Inferior parietal cortex (tissue), 1 donor: ENCODE results near the gene GPHA2.
"Not testable (repeated sequence)": the region's sequence is repeated elsewhere in the genome, so short reads cannot be mapped to it uniquely, and the experiment has no call there.

Source experiments
- DNase-seq: peaks from one replicate; pipeline ENCODE4 v3.0.0-alpha.2; 2016; ENCODE audit errors: extremely low spot score

GPHA2 gene, protein sequence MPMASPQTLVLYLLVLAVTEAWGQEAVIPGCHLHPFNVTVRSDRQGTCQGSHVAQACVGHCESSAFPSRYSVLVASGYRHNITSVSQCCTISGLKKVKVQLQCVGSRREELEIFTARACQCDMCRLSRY

DNA sequence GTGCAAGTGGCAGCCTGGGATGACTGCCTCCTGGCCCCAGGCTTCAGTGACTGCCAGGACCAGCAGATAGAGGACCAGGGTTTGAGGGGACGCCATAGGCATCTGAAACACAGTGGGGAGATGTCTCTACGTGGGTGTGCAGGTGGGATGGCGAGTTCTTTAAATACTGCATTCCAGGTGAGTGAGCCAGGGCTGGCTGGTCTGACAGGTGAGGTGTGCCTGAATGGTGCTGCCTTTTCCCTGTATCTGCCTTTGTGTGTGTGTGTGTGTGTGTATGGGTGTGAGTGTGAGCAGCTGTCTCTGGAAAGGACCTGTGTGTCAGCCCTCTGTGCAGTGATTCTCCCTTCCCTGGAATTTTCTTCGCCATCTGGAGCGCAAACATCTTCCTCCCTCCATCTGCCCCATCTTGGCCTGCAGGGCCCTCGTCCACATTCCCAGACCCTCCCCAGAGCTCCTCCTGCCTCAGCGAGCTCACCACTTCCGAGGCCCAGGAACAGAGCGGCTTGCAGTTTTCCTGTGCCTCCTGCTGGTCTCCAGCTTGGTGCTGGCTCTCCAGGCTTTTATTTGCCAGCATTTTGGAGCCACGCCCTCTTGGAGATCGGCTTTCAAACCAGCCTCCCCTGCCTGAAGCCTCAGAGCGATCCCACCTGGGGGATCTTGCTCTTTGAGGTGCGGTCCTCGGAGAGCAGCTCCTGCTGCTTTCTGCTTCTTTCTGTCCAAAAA is at the start of gene GPHA2:
TSS of gene GPHA2 (minus strand) at position 535 of the 723 bp plus-strand sequence. CDS start at position 102, 433 bp downstream.
- DNase-seq = no peak

DNA sequence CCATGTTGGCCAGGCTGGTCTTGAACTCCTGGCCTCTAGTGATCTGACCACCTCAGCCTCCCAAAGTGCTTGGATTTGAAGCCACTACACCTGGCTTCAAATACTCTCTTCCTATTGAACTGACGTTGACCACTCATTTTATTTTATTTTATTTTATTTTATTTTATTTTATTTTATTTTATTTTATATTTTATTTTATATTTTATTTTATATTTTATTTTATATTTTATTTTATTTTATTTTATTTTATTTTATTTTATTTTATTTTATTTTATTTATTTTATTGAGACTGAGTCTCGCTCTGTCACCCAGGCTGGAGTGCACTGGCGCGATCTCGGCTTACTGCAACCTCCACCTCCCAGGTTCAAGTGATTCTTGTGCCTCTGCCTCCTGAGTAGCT is 47.6 kb upstream of the GPHA2 start:
- not testable (repeated sequence) for DNase-seq

DNA sequence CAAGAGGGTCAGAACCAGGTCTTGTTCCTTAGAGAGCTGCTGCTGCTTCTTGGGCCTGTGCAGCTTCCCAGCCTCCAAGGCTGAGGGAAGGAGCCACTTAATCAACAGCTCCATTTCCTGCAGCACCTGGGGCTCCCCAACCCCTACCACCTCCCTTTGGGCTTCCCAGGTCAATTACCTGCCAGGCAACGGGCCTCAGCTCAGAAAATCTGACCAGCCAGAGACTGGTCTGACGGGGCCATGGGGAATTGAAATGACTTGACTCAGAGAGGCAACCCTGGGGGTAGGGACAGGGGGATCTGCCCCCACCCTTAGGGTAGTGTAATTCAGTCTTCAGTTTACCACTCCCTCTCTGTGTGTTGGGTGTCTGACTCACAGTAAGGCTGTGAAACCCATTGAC is 41.0 kb upstream of the GPHA2 start:
- DNase-seq = no peak

DNA sequence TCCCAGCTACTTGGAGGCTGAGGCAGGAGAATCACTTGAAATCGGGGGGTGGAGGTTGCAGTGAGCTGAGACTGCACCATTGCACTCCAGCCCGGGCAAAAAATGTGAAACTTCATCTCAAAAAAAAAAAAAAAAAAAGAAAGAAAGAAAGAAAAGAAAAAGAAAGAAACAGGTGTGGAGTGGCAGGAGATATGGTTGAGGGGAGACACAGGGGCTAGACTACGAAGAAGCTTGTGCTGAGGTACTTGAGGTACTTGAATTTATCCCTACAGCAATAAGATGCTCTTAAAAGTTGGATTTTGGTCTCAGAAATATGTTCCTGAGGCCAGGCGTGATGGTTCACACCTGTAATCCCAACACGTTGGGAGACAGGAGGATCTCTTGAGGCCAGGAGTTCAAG is 38.4 kb upstream of the GPHA2 start:
- no peak for DNase-seq

DNA sequence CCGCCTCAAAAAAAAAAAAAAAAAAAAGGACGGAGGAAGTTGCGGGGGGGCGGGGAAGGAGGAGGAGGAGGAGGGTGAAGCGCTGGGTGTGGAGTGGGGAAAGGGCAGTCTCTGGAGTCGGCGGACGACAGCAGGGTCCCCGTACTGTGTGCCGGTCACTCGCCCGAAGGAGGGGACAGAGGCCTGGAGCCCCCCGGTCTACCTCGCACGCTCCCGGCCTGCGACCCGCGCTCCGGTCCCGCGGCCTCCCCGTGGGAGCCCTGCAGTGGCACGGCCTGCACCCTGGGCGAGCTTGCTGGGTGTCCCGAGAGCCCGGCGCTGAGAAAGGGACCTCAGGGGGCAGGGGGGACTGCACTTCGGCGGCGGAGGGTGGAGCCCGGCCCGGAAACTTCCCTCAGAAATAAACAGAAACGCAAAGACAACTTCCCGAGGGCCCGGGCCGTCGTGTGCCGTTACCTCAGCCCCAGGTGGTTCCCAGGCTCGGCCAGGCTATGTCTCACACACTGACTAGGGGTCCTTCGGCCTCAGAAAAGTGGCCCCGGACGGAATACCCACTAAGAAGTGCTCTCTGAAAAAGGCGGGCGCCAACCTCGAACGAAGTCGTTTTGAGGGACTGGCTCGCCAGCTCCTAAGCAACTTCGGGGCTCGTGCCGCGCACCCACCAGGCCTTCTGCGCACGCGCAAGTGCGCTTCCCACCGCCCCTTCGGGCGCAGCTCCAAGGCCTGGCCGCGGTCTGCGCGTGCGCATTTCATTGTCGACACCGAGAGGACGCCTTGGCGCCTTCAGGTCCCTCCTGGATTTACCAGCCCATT is 35.9 kb upstream of the GPHA2 start, which contains the start of gene MAJIN:
TSS of gene MAJIN (minus strand) at position 688 of the 813 bp plus-strand sequence. CDS start 12,703 bp downstream, outside the sequence.
- DNase-seq = peak; percentile 65

DNA sequence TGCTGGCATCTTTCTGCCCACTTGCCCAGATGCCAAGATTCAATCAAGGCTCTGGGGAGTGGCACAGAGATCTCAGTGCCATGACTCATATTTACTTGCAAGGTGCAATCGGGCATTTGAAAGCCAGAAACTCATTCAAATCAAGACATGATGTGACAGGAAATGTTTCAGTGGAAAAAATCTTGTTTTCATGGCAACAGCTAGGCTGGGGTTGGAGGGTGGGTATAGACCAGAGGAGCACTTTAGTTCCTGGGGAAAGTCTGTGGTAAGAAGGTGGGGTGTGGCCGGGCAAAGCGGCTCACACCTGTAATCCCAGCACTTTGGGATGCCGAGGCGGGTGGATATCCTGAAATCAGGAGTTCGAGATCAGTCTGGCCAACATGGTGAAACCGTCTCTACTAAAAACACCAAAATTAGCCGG is 35.0 kb upstream of the GPHA2 start:
- DNase-seq = no peak

DNA sequence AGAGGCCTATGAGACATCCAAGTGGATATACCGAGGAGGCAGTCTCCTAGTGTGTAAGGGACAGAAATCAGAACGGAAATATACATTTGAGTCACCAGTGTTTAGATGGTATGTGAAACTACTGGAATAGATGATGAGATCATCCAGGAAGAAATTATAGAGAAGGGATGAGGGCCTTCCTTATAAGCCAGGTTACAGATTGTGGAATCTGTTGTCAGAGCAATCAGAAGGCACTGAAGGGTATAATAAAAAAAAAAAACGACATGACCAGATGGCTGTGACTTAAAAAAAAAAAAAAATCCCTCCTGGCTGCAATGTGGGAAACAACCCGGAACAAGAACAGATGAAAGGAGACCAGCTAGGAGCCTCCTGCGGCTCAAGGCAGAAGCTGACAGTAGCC is 33.5 kb upstream of the GPHA2 start:
- no peak for DNase-seq

DNA sequence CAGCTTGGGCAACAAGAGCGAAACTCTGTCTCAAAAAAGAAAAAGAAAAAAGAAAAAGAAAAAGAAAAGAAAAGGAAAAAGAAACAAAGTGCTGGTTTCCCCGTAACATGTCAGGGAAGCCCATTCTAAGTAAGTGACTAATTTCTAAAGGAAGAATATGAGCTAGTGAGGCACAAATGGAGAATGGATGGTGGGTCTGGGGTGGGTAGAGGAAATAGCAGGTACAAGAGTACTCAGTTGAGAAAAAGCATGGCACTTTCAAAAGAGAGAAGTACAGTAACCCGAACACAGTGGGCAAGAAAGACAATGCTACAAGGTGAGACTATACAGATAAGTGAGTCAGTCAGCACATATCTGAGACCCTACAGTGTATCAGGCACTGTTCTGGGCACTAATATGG is 31.7 kb upstream of the GPHA2 start:
- no peak for DNase-seq

DNA sequence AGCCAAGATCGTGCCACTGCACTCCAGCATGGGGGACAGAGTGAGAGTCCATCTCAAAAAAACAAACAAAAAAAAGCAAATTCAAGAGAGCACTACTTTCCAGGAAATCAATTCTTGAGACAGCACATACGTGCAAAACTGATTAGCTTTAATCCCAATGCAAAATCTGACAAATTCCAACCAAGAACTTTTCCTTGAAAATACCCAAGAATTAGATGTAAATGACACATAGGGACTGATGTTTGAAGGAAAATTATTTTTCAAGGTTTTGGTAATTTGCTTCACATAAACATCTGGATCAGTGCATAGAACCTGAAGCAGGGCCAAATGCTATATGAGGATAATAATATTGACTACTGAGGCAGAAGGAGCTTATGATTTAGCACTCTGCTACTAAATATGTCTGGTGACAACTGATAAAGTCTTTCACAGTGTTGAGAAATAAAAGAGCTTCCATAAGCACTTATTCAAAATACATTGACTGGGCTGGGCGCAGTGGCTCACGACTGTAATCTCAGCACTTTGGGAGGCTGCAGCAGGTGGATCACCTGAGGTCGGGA is 27.5 kb upstream of the GPHA2 start:
- DNase-seq = no peak

DNA sequence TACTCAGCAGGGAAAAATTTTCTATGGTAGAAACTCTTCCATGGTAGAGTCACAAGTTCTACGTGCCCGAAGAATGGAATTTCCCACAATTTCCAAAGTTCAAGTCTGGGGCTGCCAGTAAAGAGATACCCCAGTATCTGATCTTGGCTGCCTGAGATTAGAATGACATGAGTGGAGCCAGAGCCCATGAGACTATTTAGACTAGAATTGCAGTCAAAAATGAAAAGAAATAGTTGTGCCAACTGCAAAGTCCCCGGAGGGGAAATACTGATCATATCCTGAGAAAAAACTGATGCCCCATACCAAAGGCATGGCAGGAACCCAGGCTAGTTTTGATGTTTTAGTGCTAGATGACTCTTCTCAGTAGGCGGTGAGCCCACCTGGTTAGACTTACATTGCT is 25.0 kb upstream of the GPHA2 start:
- no peak for DNase-seq

DNA sequence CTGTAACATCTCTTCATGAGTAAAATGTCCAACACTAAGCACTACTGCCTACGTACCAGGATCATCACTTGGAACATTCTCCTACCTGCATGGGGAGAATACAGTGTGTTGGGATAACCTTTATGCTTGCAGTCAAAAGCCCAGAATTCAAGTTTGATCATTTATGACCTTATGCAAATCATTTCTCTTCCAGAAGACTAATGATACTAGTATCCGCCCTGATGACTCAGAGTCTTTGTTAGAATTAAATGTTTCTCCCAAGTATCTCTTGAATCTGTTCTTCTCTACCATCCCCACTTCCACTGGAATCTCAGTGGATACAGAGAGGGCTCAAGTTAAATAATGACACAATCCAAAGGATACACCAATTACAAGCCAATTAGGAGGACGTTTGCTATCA is 23.8 kb upstream of the GPHA2 start:
- DNase-seq = no peak

DNA sequence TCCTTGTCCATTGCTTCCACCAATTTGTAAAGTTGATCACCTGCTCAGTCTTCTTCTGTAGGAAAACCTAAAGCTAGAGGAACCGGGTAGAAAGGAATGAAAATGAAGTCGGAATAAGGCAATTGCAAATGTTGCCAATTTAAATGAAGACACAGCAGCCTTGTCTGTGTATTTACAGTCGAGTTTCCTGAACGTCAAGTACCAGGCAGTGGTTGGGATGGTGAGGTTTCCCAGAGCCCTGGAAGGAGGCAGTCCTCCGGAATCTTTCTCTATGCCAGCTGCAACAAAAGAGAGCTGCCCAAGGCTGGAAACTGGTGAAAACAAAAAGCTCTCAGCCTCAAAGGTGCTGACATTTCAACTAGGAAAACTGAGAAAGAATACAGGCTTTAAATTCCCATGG is 18.5 kb upstream of the GPHA2 start:
- no peak for DNase-seq

DNA sequence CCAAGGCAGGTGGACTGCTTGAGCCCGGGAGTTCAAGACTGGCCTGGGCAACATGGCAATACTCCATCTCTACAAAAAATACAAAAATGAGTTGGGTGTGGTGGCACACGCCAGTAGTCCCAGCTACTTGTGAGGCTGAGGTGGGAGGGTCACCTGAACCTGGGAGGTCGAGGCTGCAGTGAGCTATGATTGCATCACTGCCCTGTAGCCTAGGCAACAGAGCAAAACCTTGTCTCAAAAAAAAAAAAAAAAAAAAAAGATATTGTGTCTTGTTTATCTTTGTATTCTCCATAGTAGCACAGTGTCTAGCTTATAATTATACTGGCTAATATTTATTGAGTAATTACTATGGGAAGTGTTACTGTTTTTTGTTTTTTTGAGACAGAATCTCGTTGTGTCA is 15.8 kb upstream of the GPHA2 start:
- DNase-seq = no peak

DNA sequence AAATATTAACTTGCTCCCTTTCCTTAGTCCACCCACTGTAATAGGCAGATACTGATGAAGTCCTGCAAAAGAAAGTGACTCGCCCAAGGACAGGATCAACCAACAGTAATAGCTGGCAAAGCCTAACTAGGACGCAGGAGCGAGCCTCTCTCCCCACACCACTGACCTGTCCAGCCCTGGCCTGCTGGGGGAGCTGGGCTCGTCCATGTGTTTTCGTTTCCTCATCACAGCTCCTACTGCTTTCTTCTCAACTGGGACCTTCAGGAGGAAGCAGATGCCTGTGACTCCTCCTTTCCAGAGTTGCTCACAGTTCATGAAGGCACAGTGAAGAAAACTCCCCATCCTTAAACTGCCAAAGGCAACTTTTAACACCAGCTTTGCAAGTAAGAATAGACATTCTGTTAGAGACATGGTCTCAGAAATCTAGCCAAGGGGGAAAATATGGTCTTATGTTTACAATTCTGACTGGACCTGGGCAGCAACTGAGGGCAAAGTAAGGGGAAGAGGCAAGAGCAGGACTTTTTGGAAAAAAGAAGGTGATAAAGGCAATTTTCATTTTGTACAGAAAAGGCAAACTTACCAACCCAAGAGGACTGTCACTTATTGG is 11.6 kb upstream of the GPHA2 start:
- no peak for DNase-seq

DNA sequence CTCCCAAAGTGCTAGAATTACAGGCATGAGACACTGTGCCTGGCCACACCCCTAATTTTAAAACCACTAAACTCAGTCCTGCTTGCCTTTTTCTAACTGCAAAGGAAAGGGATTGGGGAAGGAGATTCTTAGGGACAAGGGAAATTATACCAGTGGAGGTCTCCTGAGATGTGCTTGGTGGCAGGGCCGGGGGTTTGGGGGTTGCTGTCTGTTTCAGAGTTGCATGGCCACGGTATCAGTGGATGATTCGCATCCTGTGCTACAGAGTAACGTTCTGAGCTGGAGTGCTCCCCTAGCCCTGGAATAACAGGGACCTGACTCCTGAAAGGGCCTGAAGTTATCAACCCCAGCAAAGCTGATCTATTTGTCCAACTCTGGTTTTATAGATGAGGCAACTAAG is 846 bp upstream of the GPHA2 start:
- DNase-seq = no peak

DNA sequence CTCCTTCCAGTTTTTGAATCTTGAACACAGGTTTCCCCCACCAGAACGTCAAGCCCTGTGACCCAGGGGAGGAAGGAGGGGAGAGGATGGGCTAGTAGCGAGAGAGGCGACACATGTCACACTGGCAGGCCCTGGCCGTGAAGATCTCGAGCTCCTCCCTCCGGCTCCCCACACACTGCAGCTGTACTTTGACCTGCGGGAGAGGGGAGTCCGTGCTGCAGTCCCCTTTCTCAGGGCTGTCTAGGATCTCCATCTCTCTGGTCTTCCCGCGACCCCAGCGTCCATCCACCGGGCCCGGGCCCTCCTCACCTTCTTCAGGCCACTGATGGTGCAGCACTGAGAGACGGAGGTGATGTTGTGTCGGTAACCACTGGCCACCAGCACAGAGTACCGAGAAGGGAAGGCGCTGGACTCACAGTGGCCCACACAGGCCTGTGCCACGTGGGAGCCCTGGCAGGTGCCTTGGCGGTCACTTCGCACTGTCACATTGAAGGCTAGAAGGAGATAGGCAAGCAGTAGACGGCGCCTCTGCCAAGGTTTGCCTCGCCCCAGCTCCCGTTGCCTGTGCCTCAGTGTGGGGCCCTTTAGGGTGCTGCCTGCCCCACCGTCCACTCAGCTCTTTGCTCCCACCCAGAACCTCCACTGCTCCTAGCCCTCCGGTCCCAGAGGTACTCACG is 873 bp downstream of the GPHA2 start:
- no peak for DNase-seq

DNA sequence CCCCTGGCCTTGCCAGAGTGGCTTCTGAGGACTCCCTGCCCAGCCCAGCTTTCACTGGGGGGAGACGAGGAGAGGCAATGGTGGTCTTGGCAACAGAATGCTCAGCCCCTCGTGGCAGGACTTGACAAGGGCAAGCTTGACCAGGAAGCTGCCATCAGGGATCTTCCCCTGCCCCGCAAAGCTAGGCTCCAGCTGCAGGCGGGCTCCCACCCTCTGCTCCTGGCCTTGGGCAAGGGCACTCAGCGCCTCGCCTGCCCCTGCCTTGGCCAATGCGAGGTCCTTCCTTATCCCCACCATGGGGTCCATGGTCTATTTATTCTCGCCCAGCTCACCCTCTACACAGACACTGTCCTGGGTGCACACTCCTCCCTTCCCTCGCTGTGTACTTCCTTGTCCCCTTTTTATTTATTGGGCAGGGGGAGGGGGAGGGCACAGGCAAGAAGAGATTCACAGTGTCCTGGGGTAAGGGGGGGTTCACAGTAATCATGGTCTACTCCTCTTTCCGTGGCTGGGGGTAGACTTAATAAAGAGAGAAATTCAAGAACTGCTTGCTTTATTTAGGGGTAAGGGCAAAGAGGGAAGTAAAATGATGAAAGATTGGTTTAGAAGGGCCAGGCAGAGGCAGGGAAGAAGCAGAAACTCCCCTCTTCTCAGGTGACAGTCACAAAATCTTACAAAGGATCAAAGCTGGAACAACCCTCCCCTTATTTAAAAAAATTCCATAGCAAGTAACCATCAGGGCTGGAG is 1.6 kb downstream of the GPHA2 start:
- no peak for DNase-seq

DNA sequence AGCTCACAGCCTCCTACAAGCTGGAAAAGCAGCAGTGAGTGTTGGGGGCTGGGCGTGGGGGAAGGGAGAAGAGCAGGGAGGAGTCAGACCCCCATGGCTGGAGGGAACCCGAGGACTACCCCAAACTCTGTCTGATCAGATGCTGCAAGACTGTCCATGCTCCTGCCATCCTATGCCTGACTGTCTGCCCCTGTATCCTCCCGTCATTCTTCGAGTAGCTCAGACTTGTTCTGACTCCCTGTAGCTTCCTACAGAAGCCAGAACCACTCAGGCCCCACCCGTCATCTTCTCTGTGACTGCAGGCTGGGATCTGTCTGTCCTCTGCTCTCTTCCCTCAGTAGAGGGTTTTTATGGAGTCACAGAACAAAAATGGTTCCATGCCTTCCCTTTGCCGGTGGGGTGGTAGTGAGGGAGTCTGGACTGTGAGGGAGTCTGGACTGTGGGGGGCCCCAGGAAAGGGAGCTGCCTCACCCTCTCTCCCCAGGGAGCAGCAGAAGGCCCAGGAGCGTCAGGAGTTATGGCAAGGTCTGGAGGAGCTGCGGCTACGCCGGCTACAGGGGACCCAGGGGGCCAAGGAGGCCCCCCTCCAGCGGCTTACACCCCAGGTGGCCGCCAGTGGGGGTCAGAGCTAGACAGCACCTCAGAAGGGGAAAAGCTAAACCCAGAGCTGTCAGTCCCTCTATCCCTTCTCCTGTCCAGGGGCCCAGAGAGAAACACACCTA is 2.3 kb downstream of the GPHA2 start:
- no peak for DNase-seq

DNA sequence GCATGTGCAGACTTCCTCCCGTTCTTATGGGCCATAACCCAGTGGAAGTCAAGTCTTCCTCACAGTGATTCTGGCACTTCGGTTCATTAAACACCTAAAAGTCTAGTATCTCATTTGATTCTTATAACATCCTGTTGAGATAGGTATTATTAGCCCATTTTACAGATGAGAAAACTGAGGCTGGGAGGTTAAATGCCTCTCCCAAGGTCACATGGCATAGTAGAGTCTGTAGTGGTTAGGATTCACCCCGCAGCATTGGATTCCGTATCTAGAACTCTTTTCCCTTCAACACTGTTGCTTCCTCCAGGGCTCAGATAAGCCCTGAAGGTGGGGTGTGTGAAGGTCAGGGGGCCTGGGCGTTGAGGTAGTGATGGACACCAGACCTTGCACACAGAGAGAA is 3.4 kb downstream of the GPHA2 start:
- DNase-seq = no peak

DNA sequence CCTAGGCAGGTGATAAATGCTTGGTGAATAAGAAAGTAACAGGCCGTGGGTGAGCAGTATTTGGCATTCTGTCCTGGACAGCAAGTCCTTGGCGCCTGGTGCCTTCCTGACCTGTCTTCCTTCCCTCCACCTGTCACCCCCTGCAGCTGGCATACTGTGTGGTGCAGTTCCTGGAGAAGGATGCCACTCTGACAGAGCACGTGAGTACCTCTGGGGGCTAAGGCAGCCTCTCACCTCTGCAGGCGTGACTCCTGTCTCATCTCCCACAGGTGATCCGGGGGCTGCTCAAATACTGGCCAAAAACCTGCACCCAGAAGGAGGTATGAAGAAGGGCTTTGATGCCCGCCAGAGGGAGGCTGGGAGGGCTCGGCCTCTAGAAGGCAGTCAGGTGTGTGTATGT is 4.4 kb downstream of the GPHA2 start:
- DNase-seq = no peak
